Glomerular endothelial cell (primary cell): ENCODE measurements around the gene LAMA3. TPM values are rescaled to one million over a fixed set of nuclear protein-coding genes. Genes with fewer than 3 reads are reported as not detected.
A peak's percentile ranks its signal among the peaks of the same experiment; 100 is the strongest.

ENCODE experiments used
- DNase-seq: peaks from one replicate; pipeline ENCODE4 v3.0.0-alpha.2; 2011; ENCODE audit warnings: low read depth, low spot score; ENCODE audit errors: extremely low read depth
- total RNA-seq: library from RNA; depleted of rRNA; stranded (reverse); fragments of >200 nt; gene quantifications from 2 replicates; pipeline ENCODE4 v1.2.3, GENCODE V29; 2015

Gene LAMA3
- total RNA-seq, 1 donor from 2014 or later: 1.9 TPM

DNA sequence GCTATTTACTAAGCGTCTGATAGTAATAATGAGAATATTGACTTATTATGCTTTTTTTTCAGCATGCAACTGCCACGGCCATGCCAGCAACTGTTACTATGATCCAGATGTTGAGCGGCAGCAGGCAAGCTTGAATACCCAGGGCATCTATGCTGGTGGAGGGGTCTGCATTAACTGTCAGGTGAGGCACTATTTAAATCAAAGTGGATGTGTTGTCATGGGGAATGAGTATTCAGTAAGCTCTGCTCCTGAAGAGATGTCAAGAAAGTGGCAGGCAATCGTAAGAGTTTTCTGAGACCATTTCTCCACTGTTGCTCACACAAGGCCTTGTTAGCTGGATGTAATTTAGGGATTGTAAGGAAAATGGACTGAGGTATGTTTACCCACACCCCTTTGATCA, 74.1 kb downstream of the LAMA3 start:
- no peak for DNase-seq

GRCh38 chr18:23765931-23766330, 76.7 kb downstream of the LAMA3 start:
- no peak for DNase-seq

DNA sequence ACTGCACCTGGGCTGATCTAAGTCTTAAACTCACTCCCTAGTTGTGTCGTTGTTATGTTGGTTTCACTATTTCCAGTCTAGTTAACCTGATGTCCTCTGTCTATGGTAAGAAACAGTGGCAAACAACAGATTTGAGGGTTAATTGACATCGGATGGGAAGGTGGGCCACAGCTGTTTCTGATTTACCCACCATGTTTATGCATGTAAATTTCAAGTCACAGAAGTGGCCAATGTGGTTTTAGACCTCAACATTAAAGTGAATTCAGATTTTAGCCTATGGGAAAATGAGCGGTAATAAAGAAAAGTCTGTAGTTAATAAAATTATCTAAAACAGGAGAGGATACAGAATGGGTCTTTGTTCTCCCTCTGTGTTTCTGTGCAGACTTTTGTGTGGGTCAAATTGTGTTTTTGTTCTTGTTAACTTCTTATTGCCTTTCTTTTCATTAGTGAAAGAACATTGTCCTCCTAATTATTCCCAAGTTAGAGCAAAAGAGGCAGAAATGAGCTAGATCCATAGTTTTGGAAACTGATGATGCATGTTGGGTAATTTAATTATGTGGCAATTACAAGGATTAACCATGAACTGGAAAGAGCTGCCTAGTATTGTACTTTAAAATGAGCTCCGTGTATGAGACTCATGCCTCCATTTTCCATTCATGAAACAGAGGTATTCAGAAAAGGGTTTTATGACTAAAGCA, 83.2 kb downstream of the LAMA3 start:
- no peak for DNase-seq

DNA sequence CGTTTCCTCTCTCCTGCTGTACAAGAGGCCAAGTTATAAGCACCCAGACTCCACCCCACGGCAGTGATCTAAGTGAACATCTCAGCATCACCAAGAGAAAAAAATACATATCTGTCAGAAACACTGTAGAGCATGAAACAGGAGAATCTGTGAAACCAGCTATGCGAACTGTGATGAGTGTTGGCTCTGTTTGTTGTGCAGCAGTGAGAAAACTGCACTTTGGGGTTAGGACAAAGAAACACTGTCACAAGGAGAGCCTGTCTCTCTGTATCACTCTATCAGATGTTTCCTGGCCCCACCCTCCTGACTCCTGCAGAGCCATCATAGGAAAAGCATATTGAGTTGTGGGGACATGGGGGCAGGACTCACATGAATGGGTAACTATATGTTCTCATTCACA, 87.1 kb downstream of the LAMA3 start:
- DNase-seq: no peak

DNA sequence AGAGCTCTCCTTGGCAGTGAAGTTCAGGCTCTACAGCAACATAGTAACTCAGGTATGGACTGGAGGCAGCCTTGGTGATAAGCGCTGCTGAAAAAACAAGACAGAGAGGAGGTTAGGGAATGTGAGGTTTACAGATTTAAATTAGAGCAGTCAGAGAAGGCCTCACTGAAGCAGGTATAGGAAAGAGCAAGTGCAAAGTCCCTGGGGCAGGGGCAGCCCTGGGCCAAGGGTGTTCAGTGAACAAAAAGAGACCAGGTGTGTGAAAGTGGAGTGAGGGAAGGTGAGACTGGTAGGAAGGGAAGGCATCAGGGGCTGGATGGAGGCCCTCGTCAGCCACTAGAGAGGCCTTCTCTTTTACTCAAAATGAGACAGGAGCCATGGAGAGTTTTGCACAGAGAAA, 89.6 kb downstream of the LAMA3 start:
- no peak for DNase-seq

- no peak for DNase-seq
Measured at GRCh38 chr18:23779696-23780303, 90.5 kb downstream of the LAMA3 start.

DNA sequence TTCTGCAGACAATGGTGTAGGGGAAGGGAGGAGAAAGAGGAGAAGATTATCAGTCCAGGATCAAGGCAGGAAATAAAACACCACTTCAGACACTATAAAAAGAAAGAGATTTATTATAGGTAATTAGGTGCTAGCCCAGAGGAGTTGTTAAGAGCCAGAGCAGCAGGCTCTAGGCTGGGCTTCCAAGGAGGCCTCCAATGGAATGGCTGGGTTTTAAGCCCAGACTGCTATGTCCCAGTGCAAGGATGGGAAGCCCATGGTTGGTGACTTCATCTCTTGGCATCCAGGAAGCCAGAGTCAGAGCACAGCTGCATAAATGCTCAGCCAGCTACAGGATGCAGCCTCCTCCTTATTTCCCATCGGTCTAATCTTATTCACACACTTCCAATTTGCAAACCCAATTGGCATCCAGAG, 95.6 kb downstream of the LAMA3 start:
- peak; percentile 55 for DNase-seq

DNA sequence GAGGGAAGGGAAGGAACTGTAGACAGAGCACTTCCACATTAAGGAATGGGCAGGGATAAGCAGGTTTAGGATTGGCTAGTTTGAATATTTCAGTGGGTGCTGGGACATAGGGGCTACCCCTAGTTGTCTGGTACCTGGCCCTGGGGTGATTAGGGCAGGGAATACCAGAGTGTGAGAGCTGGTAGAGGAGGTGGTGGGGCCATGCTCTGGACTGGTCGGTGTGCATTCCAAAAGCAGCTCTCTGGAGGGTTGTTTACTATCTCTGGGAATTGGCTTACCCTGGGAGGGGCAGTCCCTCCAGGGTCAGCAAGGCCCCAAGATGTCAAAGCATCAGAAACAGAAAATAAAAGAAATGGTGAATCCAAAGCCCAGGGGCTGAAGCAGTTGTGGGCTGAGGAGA, 103.8 kb downstream of the LAMA3 start:
- DNase-seq: no peak

DNA sequence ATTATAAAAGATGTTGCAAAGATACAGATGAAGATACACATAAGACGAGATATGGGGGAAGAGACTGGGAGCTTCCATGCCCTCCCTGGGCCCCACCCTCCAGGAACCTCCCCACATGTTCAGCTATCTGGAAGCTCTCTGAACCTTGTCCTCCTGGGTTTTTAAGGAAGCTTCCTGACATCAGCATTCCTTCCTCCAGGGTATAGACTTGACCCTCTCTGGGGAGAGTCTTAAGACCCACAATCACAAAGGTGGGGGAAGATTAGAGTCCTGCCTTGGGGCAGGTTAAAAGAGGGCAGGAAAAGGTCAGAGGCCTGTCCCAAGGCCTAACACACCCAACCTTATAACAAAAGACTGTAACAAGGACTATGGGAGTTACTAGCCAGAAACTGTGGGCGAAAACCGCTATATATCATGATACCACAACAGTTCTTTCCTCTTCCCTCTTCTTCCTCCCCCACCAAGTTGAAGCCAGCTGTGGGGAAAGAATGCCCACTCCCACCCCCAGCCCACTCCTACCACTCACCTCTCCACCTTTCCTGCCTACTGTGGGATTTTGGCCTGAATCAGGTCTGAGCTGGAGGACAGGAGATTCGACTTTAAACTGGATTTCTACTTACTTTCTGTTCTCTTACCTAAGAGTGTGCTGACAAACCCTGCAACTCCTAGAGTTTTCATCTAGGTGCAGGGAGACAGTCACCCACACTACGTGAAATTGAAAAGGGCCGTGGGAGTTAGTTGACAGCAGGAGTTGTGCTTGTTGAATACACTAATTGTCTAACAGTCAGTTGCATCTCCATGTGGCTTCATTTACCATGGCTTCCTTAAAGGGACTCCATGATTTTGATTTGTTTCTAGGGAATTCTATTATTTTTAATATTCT, 105.0 kb downstream of the LAMA3 start:
- DNase-seq: no peak

DNA sequence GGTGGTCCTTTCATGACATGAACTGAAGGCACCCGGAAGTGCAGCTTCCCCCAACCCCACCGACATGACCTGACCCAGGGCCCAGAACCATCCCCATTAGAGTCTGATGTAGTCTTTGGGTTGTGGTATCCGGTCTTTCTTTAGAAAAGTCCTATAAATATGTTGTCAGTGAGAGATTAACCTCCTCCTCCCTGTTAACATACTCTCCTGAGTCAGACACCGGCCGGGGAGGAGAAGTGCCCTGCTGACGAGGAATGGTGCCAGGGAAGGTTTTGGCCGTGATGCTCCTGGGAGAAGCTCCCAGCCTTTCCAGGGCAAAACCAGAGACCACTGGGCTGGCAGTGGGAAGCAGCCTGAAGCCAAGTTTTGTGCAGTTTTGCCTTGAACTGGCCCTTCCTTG, 109.0 kb downstream of the LAMA3 start:
- no peak for DNase-seq

- DNase-seq: no peak
Measured at GRCh38 chr18:23798824-23799223, 109.6 kb downstream of the LAMA3 start.

GRCh38 chr18:23799540-23799939, 110.3 kb downstream of the LAMA3 start:
- no peak for DNase-seq

DNA sequence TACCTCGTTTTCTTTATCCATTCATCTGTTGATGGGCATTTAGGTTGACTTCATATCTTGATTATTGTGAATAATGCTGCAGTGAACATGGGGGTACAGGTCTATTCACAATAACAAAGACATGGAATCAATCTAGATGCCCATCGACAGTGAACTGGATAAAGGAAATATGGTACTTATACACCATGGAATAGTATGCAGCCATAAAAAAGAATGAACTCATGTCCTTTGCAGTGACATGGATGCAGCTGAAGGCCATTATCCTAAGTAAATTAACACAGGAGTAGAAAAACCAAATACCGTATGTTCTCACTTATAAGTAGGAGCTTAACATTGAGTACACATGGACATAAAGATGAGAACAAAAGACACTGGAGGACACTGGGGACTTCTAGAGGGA, 111.6 kb downstream of the LAMA3 start:
- no peak for DNase-seq

- no peak for DNase-seq
Measured at GRCh38 chr18:23802817-23803216, 113.6 kb downstream of the LAMA3 start.

GRCh38 chr18:23803755-23804154, 114.5 kb downstream of the LAMA3 start:
- no peak for DNase-seq

DNA sequence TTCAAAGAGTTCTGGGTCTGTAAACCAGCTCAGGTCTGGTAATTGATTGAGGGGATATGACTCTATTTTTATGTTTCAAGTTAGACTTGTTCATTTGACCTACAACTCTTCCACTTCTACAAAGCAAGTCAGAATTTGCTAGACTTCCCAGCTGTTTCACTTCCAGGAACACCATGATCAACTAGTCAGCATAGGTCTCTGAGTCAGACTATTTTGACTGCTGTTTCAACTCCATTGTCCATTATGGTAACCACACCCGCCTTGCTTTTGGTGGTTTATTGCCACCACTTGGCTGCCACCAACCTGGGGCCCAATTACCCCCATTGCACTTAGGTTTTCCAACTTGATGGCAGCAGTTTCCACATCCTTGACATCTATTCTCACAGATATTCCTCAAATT, 116.6 kb downstream of the LAMA3 start:
- DNase-seq: no peak

DNA sequence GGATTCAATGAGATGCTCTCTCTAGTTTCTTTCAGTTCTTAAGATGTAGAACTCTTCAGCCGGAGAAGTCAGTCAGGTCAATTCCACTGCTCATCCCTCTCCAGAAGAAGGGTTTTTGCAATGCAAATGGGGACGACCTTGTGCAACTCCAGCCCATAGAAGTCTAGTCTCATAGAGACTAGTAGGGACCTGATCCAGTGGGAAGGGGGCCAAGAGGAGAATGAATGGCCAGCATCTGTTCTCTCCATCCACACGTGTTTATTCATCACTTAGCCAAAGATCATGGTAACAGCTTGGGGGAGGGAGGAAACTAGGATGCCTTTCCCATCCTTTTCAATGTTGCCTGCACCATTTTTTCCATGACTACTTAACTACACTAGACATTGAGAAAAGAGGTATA, 120.2 kb downstream of the LAMA3 start:
- DNase-seq: no peak

DNA sequence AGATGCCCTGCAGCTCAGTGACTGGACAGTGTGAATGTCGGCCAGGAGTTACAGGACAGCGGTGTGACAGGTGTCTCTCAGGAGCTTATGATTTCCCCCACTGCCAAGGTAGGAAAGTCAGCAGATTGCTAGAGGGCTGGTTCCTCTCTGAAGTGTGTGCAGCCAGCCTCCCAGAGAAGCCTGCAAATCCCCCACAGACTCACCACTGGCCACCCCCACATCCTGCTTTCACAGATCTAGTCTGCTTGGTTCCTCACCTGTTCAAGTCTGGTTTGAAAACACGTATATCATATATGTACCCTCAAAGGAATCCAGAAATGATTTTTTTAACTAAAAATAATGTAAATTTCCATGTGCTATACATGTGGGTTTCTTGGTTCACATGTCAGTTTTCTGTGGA, 121.1 kb downstream of the LAMA3 start:
- DNase-seq: no peak

- DNase-seq: no peak
Measured at GRCh38 chr18:23811176-23811575, 121.9 kb downstream of the LAMA3 start.

GRCh38 chr18:23812546-23813440, 123.5 kb downstream of the LAMA3 start:
- DNase-seq: no peak
